ENCODE results near the gene NRSN1. TPM values are rescaled to one million over a fixed set of nuclear protein-coding genes. Genes with fewer than 3 reads are reported as not detected.

NRSN1 gene
- total and polyA plus RNA-seq, 9 of the 15 experiments (the other 6 are each of a cell fraction or from before 2014, with no cell fraction given), result not detected

GRCh38 chr6:24152014-24152413 lies 26.0 kb downstream of the NRSN1 start (continued):
- TF ChIP-seq FIP1L1 (IDR thresholded peaks at IDR 0.05; ENCODE audit: low read depth, low read length, poor library complexity, severe bottlenecking) (no peak), PCBP2 (IDR thresholded peaks at IDR 0.05; ENCODE audit: low read depth, low read length, poor library complexity, severe bottlenecking) (no peak), STAT6 (CRISPR knock-in tag; IDR thresholded peaks at IDR 0.05) (no peak), ZNF668 (CRISPR knock-in tag; IDR thresholded peaks at IDR 0.05) (no peak), NFATC3 (IDR thresholded peaks at IDR 0.05) (no peak), IFI16 (CRISPR knock-in tag; IDR thresholded peaks at IDR 0.05) (no peak)

- H3K9me1 ChIP-seq (ENCODE audit: control insufficient read depth, insufficient read depth, low read length), result no peaks in the 10 kb centered on the region
- no peaks in the 10 kb centered on the region for H3K79me2 ChIP-seq (ENCODE audit: control insufficient read depth, insufficient read depth, low read length)
- H3K9me3 ChIP-seq (replicated peaks; ENCODE audit: control insufficient read depth, insufficient read depth, low read depth, low read length), result no peaks in the 10 kb centered on the region
- no peak overlapping the region for H3K9ac ChIP-seq (ENCODE audit: insufficient read depth in 1 of 2, low read depth in 2 of 2, low read length in 2 of 2)
- ChIA-PET CTCF (ENCODE audit: low intra/inter-chr PET ratio) (no interaction called here), POLR2A (no interaction called here)
- no TSS peak for BruUV-seq (replicated peaks)
- H3K4me1 ChIP-seq (replicated peaks in 1 of 2; ENCODE audit: control insufficient read depth in 2 of 2, insufficient read depth in 2 of 2, low read length in 2 of 2), result no peaks in the 10 kb centered on the region
- H3K4me3 ChIP-seq, result no peak overlapping the region
- FAIRE-seq, result no peak
- no peaks in the 10 kb centered on the region for H3K27me3 ChIP-seq (ENCODE audit: control insufficient read depth in 2 of 2, insufficient read depth in 2 of 2, low read length in 2 of 2)
- H3K36me3 ChIP-seq (ENCODE audit: control insufficient read depth, insufficient read depth, low read length), result no peaks in the 10 kb centered on the region
- DNase-seq (ENCODE audit: extremely low read depth in 1 of 4, low spot score in 3 of 4), result no peak
- no peak overlapping the region for H3K27ac ChIP-seq (ENCODE audit: extremely low read depth, low read depth, low read length)
- no peaks in the 10 kb centered on the region for H4K20me1 ChIP-seq (replicated peaks; ENCODE audit: control insufficient read depth, insufficient read depth, low read length)
- no peak overlapping the region for H3K4me2 ChIP-seq (ENCODE audit: insufficient read depth, low read length)
- intact Hi-C loops (cut with micrococcal nuclease) (no loop called here), in situ Hi-C loops (cut with MboI) (no loop called here)
- no peak for ATAC-seq
- no peak overlapping the region for H2AFZ ChIP-seq (ENCODE audit: low read depth, low read length)
- no peak for TF ChIP-seq PBX2 (CRISPR knock-in tag; IDR thresholded peaks at IDR 0.05; ENCODE audit: low read depth)
- no peak for TF ChIP-seq PBX2 (tag; conservative IDR thresholded peaks at IDR 0.05; ENCODE audit: low read depth)
- TF ChIP-seq HDAC8 (tag; IDR thresholded peaks at IDR 0.05), result no peak
- no peak for TF ChIP-seq HDGF (IDR thresholded peaks at IDR 0.05)
- TF ChIP-seq RBM17 (IDR thresholded peaks at IDR 0.05; ENCODE audit: borderline replicate concordance, low read depth, low read length), result no peak
- TF ChIP-seq ZFPM2 (CRISPR knock-in tag; IDR thresholded peaks at IDR 0.05), result no peak
- TF ChIP-seq SRSF7 (optimal IDR thresholded peaks at IDR 0.05; ENCODE audit: low read depth, low read length), result no peak
- no peak for TF ChIP-seq EP300 (IDR thresholded peaks at IDR 0.05; ENCODE audit: low read length)
- TF ChIP-seq TARDBP (IDR thresholded peaks at IDR 0.05), result no peak
- TF ChIP-seq PCBP2 (IDR thresholded peaks at IDR 0.05; ENCODE audit: low read depth, low read length, poor library complexity, severe bottlenecking), result no peak
- TF ChIP-seq MXD1 (CRISPR knock-in tag; IDR thresholded peaks at IDR 0.05; ENCODE audit: borderline replicate concordance, poor library complexity, severe bottlenecking), result no peak
- no peak for TF ChIP-seq RB1 (IDR thresholded peaks at IDR 0.05; ENCODE audit: low read depth)
- no peak for TF ChIP-seq PHB2 (IDR thresholded peaks at IDR 0.05; ENCODE audit: low read depth)
- TF ChIP-seq PHF21A (IDR thresholded peaks at IDR 0.05; ENCODE audit: borderline replicate concordance, low read depth), result no peak
Measured at GRCh38 chr6:24154121-24154520, 28.1 kb downstream of the NRSN1 start.

All from K562 (cell line).